SK-N-SH (cell line): ENCODE measurements around the gene BLID.

Experiments
- ELF1 ChIP-seq: IDR thresholded peaks from 2 replicates; pipeline ENCODE4 v1.4.0; 2012
- EP300 ChIP-seq, 2 experiments: IDR thresholded peaks; 2 replicates each; pipeline versions ENCODE4 v1.4.0 to v1.6.1; 2012; ENCODE audit warnings: borderline replicate concordance in 1 of 2, low read depth in 1 of 2, low read length in 1 of 2
- EZH2phosphoT487 ChIP-seq: fragments of 200-600 bp; sonication (generic); IDR thresholded peaks from 2 replicates; pipeline ENCODE4 v1.6.1; 2017; ENCODE audit warnings: low read depth, mixed run types, mild to moderate bottlenecking, antibody characterized with exemption, moderate library complexity, borderline replicate concordance
- GABPA ChIP-seq: IDR thresholded peaks from 2 replicates; pipeline ENCODE4 v1.4.0; 2012; ENCODE audit warnings: low read depth, mild to moderate bottlenecking
- MEF2A ChIP-seq: IDR thresholded peaks from 2 replicates; pipeline ENCODE4 v1.4.0; 2012; ENCODE audit warnings: low read depth, borderline replicate concordance
- NFIC ChIP-seq: IDR thresholded peaks from 2 replicates; pipeline ENCODE4 v1.4.0; 2012; ENCODE audit warnings: borderline replicate concordance
- POLR2AphosphoS5 ChIP-seq: IDR thresholded peaks from 2 replicates; pipeline ENCODE4 v1.6.1; 2012; ENCODE audit warnings: low read depth, low read length
- RAD21 ChIP-seq: IDR thresholded peaks from 2 replicates; pipeline ENCODE4 v1.6.1; 2012; ENCODE audit warnings: mild to moderate bottlenecking, low read length
- SIN3A ChIP-seq: IDR thresholded peaks from 2 replicates; pipeline ENCODE4 v1.6.1; 2012; ENCODE audit warnings: low read depth, mild to moderate bottlenecking, low read length, moderate library complexity, borderline replicate concordance
- SMC3 ChIP-seq: IDR thresholded peaks from 2 replicates; pipeline ENCODE4 v1.6.1; 2012; ENCODE audit warnings: low read depth, low read length, improper control_type of control experiment
- TEAD4 ChIP-seq: IDR thresholded peaks from 2 replicates; pipeline ENCODE4 v1.4.0; 2012; ENCODE audit warnings: mild to moderate bottlenecking, borderline replicate concordance; ENCODE audit not compliant: insufficient read depth
- TF ChIP-seq, protein P1 (sequence below): fragments of 150-350 bp; IDR thresholded peaks from 2 replicates; pipeline ENCODE4 v1.6.1; 2017; ENCODE audit warnings: antibody characterized with exemption, low read length, low read depth, borderline replicate concordance
- TF ChIP-seq, protein P2 (sequence below): fragments of 200-600 bp; sonication (generic); IDR thresholded peaks from 2 replicates; pipeline ENCODE4 v1.6.1; 2017; ENCODE audit warnings: antibody characterized with exemption, mild to moderate bottlenecking, moderate library complexity

DNA sequence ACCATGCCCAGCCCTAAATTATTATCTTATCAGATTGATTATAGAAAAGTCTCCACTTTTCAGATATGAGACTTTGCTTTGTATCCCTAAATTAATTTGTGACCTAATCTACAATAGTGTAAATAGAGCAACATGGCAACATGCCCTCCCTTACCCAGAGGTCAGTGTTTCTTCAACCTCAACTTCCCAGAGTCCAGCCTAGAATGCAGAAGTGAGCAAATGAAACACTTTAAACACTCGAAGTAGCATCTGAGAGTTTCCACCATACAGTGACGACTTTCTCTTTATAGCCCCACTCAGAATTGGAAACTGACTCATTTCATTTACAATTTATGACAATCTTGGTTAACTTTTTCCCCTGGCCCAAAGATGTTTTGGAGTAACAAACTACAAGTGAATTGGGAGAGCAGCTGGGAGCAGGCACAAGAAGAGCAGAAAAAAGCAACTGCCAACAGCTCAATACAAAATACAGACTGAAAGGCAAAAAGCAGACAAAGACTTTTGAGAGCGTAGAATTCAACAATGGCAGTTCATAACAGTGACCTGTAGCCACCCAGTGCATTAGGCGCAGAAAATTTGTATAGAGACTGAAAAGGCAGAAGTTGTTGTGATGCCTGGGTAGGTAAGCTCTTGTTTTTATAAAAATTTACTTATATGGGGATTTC lies 10.1 kb upstream of the BLID start:
- TF ChIP-seq RAD21 (no peak), MEF2A (no peak), EP300 (IDR thresholded peaks at IDR 0.05; ENCODE audit: borderline replicate concordance in 1 of 2, low read depth in 1 of 2, low read length in 1 of 2) (no peak), TEAD4 (no peak), POLR2AphosphoS5 (no peak), GABPA (no peak), NFIC (no peak), SIN3A (no peak), SMC3 (no peak), EZH2phosphoT487 (no peak), ELF1 (no peak)
- TF ChIP-seq, protein P1, sequence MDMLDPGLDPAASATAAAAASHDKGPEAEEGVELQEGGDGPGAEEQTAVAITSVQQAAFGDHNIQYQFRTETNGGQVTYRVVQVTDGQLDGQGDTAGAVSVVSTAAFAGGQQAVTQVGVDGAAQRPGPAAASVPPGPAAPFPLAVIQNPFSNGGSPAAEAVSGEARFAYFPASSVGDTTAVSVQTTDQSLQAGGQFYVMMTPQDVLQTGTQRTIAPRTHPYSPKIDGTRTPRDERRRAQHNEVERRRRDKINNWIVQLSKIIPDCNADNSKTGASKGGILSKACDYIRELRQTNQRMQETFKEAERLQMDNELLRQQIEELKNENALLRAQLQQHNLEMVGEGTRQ = no peak
- TF ChIP-seq, protein P2, sequence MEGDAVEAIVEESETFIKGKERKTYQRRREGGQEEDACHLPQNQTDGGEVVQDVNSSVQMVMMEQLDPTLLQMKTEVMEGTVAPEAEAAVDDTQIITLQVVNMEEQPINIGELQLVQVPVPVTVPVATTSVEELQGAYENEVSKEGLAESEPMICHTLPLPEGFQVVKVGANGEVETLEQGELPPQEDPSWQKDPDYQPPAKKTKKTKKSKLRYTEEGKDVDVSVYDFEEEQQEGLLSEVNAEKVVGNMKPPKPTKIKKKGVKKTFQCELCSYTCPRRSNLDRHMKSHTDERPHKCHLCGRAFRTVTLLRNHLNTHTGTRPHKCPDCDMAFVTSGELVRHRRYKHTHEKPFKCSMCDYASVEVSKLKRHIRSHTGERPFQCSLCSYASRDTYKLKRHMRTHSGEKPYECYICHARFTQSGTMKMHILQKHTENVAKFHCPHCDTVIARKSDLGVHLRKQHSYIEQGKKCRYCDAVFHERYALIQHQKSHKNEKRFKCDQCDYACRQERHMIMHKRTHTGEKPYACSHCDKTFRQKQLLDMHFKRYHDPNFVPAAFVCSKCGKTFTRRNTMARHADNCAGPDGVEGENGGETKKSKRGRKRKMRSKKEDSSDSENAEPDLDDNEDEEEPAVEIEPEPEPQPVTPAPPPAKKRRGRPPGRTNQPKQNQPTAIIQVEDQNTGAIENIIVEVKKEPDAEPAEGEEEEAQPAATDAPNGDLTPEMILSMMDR = no peak
